Suprapubic skin (tissue), 4 donors: ENCODE data around the gene PRIM1. TPM values are rescaled to one million over a fixed set of nuclear protein-coding genes. Genes with fewer than 3 reads are reported as not detected.

Experiments
- DNase-seq, 2 donors: peaks; one replicate each; pipeline ENCODE4 v3.0.0-alpha.2; 2019; ENCODE audit warnings: low spot score in 2 of 2
- H3K27ac ChIP-seq: fragments of 200-600 bp; sonication (generic); one replicate; pipeline ENCODE4 v1.5.1; 2019
- H3K27me3 ChIP-seq: fragments of 200-600 bp; sonication (generic); one replicate; pipeline ENCODE4 v1.5.1; 2019
- H3K36me3 ChIP-seq: fragments of 200-600 bp; sonication (generic); one replicate; pipeline ENCODE4 v1.5.1; 2019
- H3K4me1 ChIP-seq: fragments of 200-600 bp; sonication (generic); one replicate; pipeline ENCODE4 v1.5.1; 2019
- H3K4me3 ChIP-seq: fragments of 200-600 bp; sonication (generic); one replicate; pipeline ENCODE4 v1.5.1; 2019; ENCODE audit warnings: mild to moderate bottlenecking
- H3K9me3 ChIP-seq: fragments of 200-600 bp; sonication (generic); one replicate; pipeline ENCODE4 v1.5.1; 2019
- CTCF ChIP-seq, 2 donors: fragments of 200-600 bp in 1 of 2; fragments of 450-650 bp in 1 of 2; sonication (generic) in 1 of 2; IDR thresholded peaks; one replicate each; pipeline ENCODE4 v1.5.1; 2016 to 2019; ENCODE audit warnings: antibody characterized with exemption in 2 of 2, mild to moderate bottlenecking in 1 of 2, moderate library complexity in 1 of 2
- EP300 ChIP-seq: sonication (generic); formaldehyde crosslinking; IDR thresholded peaks from one replicate; pipeline ENCODE4 v1.6.1; 2017; ENCODE audit warnings: antibody characterized with exemption
- POLR2A ChIP-seq, 2 donors: fragments of 450-650 bp; IDR thresholded peaks; one replicate each; pipeline ENCODE4 v1.6.1; 2017; ENCODE audit warnings: antibody characterized with exemption in 2 of 2, mild to moderate bottlenecking in 2 of 2, moderate library complexity in 2 of 2
- POLR2AphosphoS5 ChIP-seq, 3 donors: sonication (generic); formaldehyde crosslinking; IDR thresholded peaks; one replicate each; pipeline ENCODE4 v1.6.1; 2017; ENCODE audit warnings: antibody characterized with exemption in 3 of 3
- WGBS: methylation state at CpG from one replicate; pipeline ENCODE4 v1.1.5; 2018; 5-methylcytosine and 5-hydroxymethylcytosine counted together
- total RNA-seq, 4 donors: library from RNA; depleted of rRNA; stranded (reverse); fragments of >200 nt; gene quantifications; one replicate each; pipeline ENCODE4 v1.1.0, GENCODE V29; 2016

Gene PRIM1
- total RNA-seq, 4 donors from 2014 or later, result 9.1 to 12.4 (median 10.3) TPM

- TF ChIP-seq EP300 (no peak), CTCF (IDR thresholded peaks at IDR 0.05) (no peak), POLR2AphosphoS5 (IDR thresholded peaks at IDR 0.05) (no peak), POLR2A (IDR thresholded peaks at IDR 0.05) (no peak)
- no peaks in the 10 kb centered on the region for H3K36me3 ChIP-seq
- DNase-seq, result peak; percentile 81 to 86
- H3K27me3 ChIP-seq, result no peaks in the 10 kb centered on the region
- no peaks in the 10 kb centered on the region for H3K9me3 ChIP-seq
- peaks cover 44% of the 10 kb centered on the region for H3K4me1 ChIP-seq
- H3K27ac ChIP-seq, result peak overlapping the region; percentile 97
- H3K4me3 ChIP-seq, result peak overlapping the region; percentile 75
- WGBS, result 0% methylated on average over 31 of the region's 62 CpGs
Observed at GRCh38 chr12:56687223-56688128, 64.6 kb downstream of the PRIM1 start.

GRCh38 chr12:56684745-56685359 lies 67.3 kb downstream of the PRIM1 start:
- no peaks in the 10 kb centered on the region for H3K27me3 ChIP-seq
- H3K4me3 ChIP-seq, result peak overlapping the region; percentile 75
- no peaks in the 10 kb centered on the region for H3K36me3 ChIP-seq
- WGBS, result 16% methylated on average over 8 of the region's 8 CpGs
- H3K27ac ChIP-seq, result peak overlapping the region; percentile 25
- peaks cover 54% of the 10 kb centered on the region for H3K4me1 ChIP-seq
- TF ChIP-seq CTCF (IDR thresholded peaks at IDR 0.05) (no peak), POLR2AphosphoS5 (IDR thresholded peaks at IDR 0.05) (no peak), POLR2A (IDR thresholded peaks at IDR 0.05) (no peak), EP300 (no peak)
- H3K9me3 ChIP-seq, result no peaks in the 10 kb centered on the region
- peak; percentile 26 to 39 for DNase-seq

GRCh38 chr12:56682323-56682722 lies 69.8 kb downstream of the PRIM1 start:
- no peaks in the 10 kb centered on the region for H3K27me3 ChIP-seq
- no peaks in the 10 kb centered on the region for H3K9me3 ChIP-seq
- WGBS, result 93% methylated on average over 6 of the region's 6 CpGs
- H3K27ac ChIP-seq, result no peak overlapping the region
- TF ChIP-seq POLR2A (IDR thresholded peaks at IDR 0.05) (no peak), POLR2AphosphoS5 (IDR thresholded peaks at IDR 0.05) (no peak), CTCF (IDR thresholded peaks at IDR 0.05) (no peak), EP300 (no peak)
- H3K36me3 ChIP-seq, result no peaks in the 10 kb centered on the region
- peaks cover 52% of the 10 kb centered on the region for H3K4me1 ChIP-seq
- DNase-seq, result no peak
- H3K4me3 ChIP-seq, result no peak overlapping the region

Other genes starting within 250 kb of the PRIM1 start
- gene RBMS2, start 230.5 kb downstream of the PRIM1 start, total RNA-seq, result 10 to 100 TPM; 14.5 to 88.0 (median 29.1) TPM
- 100 to 1,000 TPM in 3 of 4 donors, 10 to 100 TPM in 1; 100.0 to 243 (median 129) TPM for gene BAZ2A, start 122.0 kb downstream of the PRIM1 start, total RNA-seq
- 100 to 1,000 TPM; 423 to 515 (median 438) TPM for gene ATP5F1B, start 106.3 kb downstream of the PRIM1 start, total RNA-seq
- 10 to 100 TPM; 51.7 to 71.2 (median 69.9) TPM for gene PTGES3, start 64.0 kb downstream of the PRIM1 start, total RNA-seq
- gene NACA, start 27.0 kb downstream of the PRIM1 start, total RNA-seq, result 1,000 to 10,000 TPM; 1,068 to 1,481 (median 1,369) TPM
- gene HSD17B6, start 11.0 kb upstream of the PRIM1 start, total RNA-seq, result 1 to 10 TPM in 1 of 4 donors, under 1 TPM in 3; 0.38 to 2.4 (median 0.61) TPM
- 10 to 100 TPM in 3 of 4 donors, 1 to 10 TPM in 1; 6.2 to 75.6 (median 51.1) TPM for gene SDR9C7, start 182.1 kb upstream of the PRIM1 start, total RNA-seq
- 1 to 10 TPM in 3 of 4 donors, under 1 TPM in 1; 0.65 to 2.4 (median 1.8) TPM for gene RDH16, start 205.3 kb upstream of the PRIM1 start, total RNA-seq